HL-60 (cell line): ENCODE measurements around the gene TXNRD3.

ENCODE experiments used
- DNase-seq, 2 experiments: peaks; one replicate each; pipeline ENCODE4 v3.0.0-alpha.2; 2010 to 2020; ENCODE audit warnings: low read depth in 1 of 2, low spot score in 1 of 2
- H3K27ac ChIP-seq: fragments of 250-450 bp; sonication (Bioruptor Pico); replicated peaks from 2 replicates; pipeline ENCODE4 v1.5.1; 2020; ENCODE audit warnings: mild to moderate bottlenecking, moderate library complexity
- H3K27me3 ChIP-seq: fragments of 250-450 bp; sonication (Bioruptor Pico); 2 replicates; pipeline ENCODE4 v1.5.1; 2021; ENCODE audit warnings: mild to moderate bottlenecking, moderate library complexity; ENCODE audit not compliant: insufficient read depth, poor library complexity, severe bottlenecking
- H3K4me3 ChIP-seq: replicated peaks from 2 replicates; pipeline ENCODE4 v1.5.1; 2011; ENCODE audit warnings: mild to moderate bottlenecking, control low read depth, low read length; ENCODE audit not compliant: insufficient read depth
- CTCF ChIP-seq: IDR thresholded peaks from one replicate; pipeline ENCODE4 v1.5.1; 2011; ENCODE audit warnings: low read length, control low read depth, inconsistent platforms; ENCODE audit not compliant: insufficient read depth
- GABPA ChIP-seq: IDR thresholded peaks from 2 replicates; pipeline ENCODE4 v1.6.1; 2012; ENCODE audit warnings: low read depth
- POLR2AphosphoS5 ChIP-seq: IDR thresholded peaks from 2 replicates; pipeline ENCODE4 v1.6.1; 2012; ENCODE audit warnings: low read depth
- SPI1 ChIP-seq: IDR thresholded peaks from 2 replicates; pipeline ENCODE4 v1.6.1; 2012; ENCODE audit warnings: low read depth, mild to moderate bottlenecking, borderline replicate concordance
- TF ChIP-seq, protein P1 (sequence below): IDR thresholded peaks from 2 replicates; pipeline ENCODE4 v1.6.1; 2012; ENCODE audit warnings: low read depth; ENCODE audit not compliant: insufficient replicate concordance

TXNRD3 gene

GRCh38 chr3:126582311-126582710, 72.6 kb downstream of the TXNRD3 start:
- no peak for DNase-seq
- TF ChIP-seq SPI1 (no peak), CTCF (no peak), POLR2AphosphoS5 (no peak), GABPA (no peak)
- TF ChIP-seq, protein P1, sequence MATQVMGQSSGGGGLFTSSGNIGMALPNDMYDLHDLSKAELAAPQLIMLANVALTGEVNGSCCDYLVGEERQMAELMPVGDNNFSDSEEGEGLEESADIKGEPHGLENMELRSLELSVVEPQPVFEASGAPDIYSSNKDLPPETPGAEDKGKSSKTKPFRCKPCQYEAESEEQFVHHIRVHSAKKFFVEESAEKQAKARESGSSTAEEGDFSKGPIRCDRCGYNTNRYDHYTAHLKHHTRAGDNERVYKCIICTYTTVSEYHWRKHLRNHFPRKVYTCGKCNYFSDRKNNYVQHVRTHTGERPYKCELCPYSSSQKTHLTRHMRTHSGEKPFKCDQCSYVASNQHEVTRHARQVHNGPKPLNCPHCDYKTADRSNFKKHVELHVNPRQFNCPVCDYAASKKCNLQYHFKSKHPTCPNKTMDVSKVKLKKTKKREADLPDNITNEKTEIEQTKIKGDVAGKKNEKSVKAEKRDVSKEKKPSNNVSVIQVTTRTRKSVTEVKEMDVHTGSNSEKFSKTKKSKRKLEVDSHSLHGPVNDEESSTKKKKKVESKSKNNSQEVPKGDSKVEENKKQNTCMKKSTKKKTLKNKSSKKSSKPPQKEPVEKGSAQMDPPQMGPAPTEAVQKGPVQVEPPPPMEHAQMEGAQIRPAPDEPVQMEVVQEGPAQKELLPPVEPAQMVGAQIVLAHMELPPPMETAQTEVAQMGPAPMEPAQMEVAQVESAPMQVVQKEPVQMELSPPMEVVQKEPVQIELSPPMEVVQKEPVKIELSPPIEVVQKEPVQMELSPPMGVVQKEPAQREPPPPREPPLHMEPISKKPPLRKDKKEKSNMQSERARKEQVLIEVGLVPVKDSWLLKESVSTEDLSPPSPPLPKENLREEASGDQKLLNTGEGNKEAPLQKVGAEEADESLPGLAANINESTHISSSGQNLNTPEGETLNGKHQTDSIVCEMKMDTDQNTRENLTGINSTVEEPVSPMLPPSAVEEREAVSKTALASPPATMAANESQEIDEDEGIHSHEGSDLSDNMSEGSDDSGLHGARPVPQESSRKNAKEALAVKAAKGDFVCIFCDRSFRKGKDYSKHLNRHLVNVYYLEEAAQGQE: no peak
- no peak overlapping the region for H3K4me3 ChIP-seq
- H3K27ac ChIP-seq: no peak overlapping the region
- no peaks in the 10 kb centered on the region for H3K27me3 ChIP-seq

GRCh38 chr3:126581569-126581968, 73.4 kb downstream of the TXNRD3 start:
- no peak overlapping the region for H3K4me3 ChIP-seq
- DNase-seq: no peak
- H3K27ac ChIP-seq: no peak overlapping the region
- TF ChIP-seq POLR2AphosphoS5: no peak
- TF ChIP-seq, protein P1: no peak
- TF ChIP-seq CTCF: no peak
- no peak for TF ChIP-seq SPI1
- no peak for TF ChIP-seq GABPA
- no peaks in the 10 kb centered on the region for H3K27me3 ChIP-seq

- TF ChIP-seq SPI1: no peak
- no peak for TF ChIP-seq GABPA
- TF ChIP-seq CTCF: no peak
- TF ChIP-seq, protein P1: no peak
- Histone ChIP-seq H3K27me3 (no peaks in the 10 kb centered on the region), H3K4me3 (no peak overlapping the region), H3K27ac (no peak overlapping the region)
- DNase-seq: no peak
Observed at GRCh38 chr3:126580746-126581145, 74.2 kb downstream of the TXNRD3 start.
